H1 (cell line): ENCODE data around the gene TLE2. TPM values are rescaled to one million over a fixed set of nuclear protein-coding genes. Genes with fewer than 3 reads are reported as not detected.

Source experiments
- ASH2L ChIP-seq: fragments of 200-600, 300-600 bp; sonication (generic); IDR thresholded peaks from one replicate; pipeline ENCODE4 v1.7.1; 2017; ENCODE audit warnings: low read length
- BACH1 ChIP-seq: IDR thresholded peaks from 2 replicates; pipeline ENCODE4 v1.6.1; 2012; ENCODE audit warnings: low read length, improper control_type of control experiment
- CEBPB ChIP-seq: IDR thresholded peaks from 2 replicates; pipeline ENCODE4 v1.6.1; 2012; ENCODE audit warnings: low read depth, low read length
- CHD2 ChIP-seq: IDR thresholded peaks from 2 replicates; pipeline ENCODE4 v1.6.1; 2012; ENCODE audit warnings: low read length, improper control_type of control experiment
- CREB1 ChIP-seq: IDR thresholded peaks from 2 replicates; pipeline ENCODE4 v1.6.1; 2012; ENCODE audit warnings: inconsistent platforms
- CTBP2 ChIP-seq: IDR thresholded peaks from 2 replicates; pipeline ENCODE4 v1.7.0; 2011; ENCODE audit warnings: borderline replicate concordance, mild to moderate bottlenecking, moderate library complexity, mixed read lengths, low read length; ENCODE audit not compliant: insufficient read depth, insufficient read length
- EGR1 ChIP-seq: IDR thresholded peaks from 2 replicates; pipeline ENCODE4 v1.6.1; 2011; ENCODE audit warnings: low read depth, low read length, borderline replicate concordance
- FOSL1 ChIP-seq: IDR thresholded peaks from 2 replicates; pipeline ENCODE4 v1.6.1; 2011; ENCODE audit warnings: mild to moderate bottlenecking, low read depth, low read length, moderate library complexity; ENCODE audit not compliant: insufficient read depth
- JUN ChIP-seq: IDR thresholded peaks from 2 replicates; pipeline ENCODE4 v1.6.1; 2011; ENCODE audit warnings: low read depth, mild to moderate bottlenecking, improper control_type of control experiment, low read length
- KDM1A ChIP-seq: fragments of 200-600, 300-600 bp; sonication (generic); IDR thresholded peaks from 2 replicates; pipeline ENCODE4 v1.7.1; 2016; ENCODE audit warnings: mild to moderate bottlenecking, low read length, borderline replicate concordance
- KDM4A ChIP-seq: IDR thresholded peaks from one replicate; pipeline ENCODE4 v1.7.1; 2012; ENCODE audit warnings: low read depth, mild to moderate bottlenecking, moderate library complexity, low read length, inconsistent platforms; ENCODE audit not compliant: severe bottlenecking
- MAFK ChIP-seq: IDR thresholded peaks from 2 replicates; pipeline ENCODE4 v1.6.1; 2012; ENCODE audit warnings: low read depth, mild to moderate bottlenecking, improper control_type of control experiment, low read length
- POLR2A ChIP-seq, 2 experiments: IDR thresholded peaks; 1 replicate in 1 of 2; 2 replicates in 1 of 2; pipeline ENCODE4 v1.6.1; 2011; ENCODE audit warnings: low read depth in 2 of 2, low read length in 2 of 2, mild to moderate bottlenecking in 2 of 2; ENCODE audit errors: control extremely low read depth in 1 of 2
- SIN3A ChIP-seq, 2 experiments: IDR thresholded peaks in 1 of 2; conservative IDR thresholded peaks in 1 of 2; 2 replicates each; pipeline ENCODE4 v1.6.1; 2011 to 2012; ENCODE audit warnings: low read length in 2 of 2, improper control_type of control experiment in 1 of 2, low read depth in 1 of 2, mild to moderate bottlenecking in 1 of 2
- SP1 ChIP-seq: IDR thresholded peaks from 2 replicates; pipeline ENCODE4 v1.6.1; 2011; ENCODE audit warnings: low read depth, low read length
- SP2 ChIP-seq: IDR thresholded peaks from 2 replicates; pipeline ENCODE4 v1.6.1; 2012; ENCODE audit warnings: mild to moderate bottlenecking, low read length, inconsistent platforms
- SP4 ChIP-seq: IDR thresholded peaks from 2 replicates; pipeline ENCODE4 v1.6.1; 2012; ENCODE audit warnings: low read length, inconsistent platforms
- TAF1 ChIP-seq: IDR thresholded peaks from 2 replicates; pipeline ENCODE4 v1.6.1; 2011; ENCODE audit warnings: mild to moderate bottlenecking, low read depth, low read length
- TCF12 ChIP-seq: IDR thresholded peaks from 2 replicates; pipeline ENCODE4 v1.6.1; 2011; ENCODE audit warnings: low read depth, mild to moderate bottlenecking, low read length
- polyA plus RNA-seq, 7 experiments: library from polyadenylated mRNA; depleted of rRNA in 3 of 7; stranded (reverse) in 5 of 7; unstranded in 2 of 7; fragments of >200 nt in 5 of 7; fragments of 200-250 nt in 2 of 7; gene quantifications; 1 replicate in 5 of 7; 2 replicates in 1 of 7; 4 replicates in 1 of 7; pipeline versions ENCODE4 v1.2.1 to v1.2.3, GENCODE V29; 2011 to 2013; ENCODE audit warnings: missing spikeins in 2 of 7, mixed read lengths in 2 of 7
- total RNA-seq: library from RNA; stranded (reverse); fragmentation: NEBNext Ultra II Directional; extraction: Animal tissue kit (Norgen Biotek cat#: 25700); gene quantifications from 2 replicates; pipeline ENCODE4 v1.2.1, GENCODE V29; 2021

The TLE2 gene
- total and polyA plus RNA-seq, 2 of the 8 experiments (the other 6 are each of a cell fraction or from before 2014, with no cell fraction given), result 8.0 to 11.5 TPM

DNA sequence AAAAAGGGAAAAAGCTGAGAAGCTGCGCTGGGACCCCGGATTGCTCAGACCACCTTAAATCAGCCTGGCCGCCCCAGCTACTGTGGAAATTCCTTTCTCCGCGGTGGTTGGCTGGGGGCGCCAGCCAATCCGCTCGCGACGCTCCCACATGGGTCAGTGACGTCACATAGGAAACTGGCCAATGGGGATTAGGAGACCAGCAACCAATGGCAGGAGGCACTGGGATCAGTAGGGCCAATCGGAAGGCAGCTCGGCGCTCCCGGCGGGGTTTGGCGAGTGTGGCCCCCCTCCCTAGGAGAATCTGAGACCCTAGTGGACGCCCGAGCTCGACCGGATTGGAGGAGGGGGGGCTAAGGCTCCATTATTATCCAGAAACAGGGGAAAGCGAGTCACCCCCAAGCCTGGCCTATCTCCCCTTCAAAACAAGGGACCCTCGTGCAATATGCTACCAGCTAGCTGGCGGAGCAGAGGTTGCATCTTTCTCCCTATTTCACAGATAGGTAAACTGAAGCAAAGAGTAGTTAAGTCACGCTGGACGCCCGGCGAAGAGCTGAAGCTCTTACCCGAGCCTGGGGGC, 6.5 kb upstream of the TLE2 start (continued):
- TF ChIP-seq CTBP2 (no peak), TAF1 (peak; percentile 54; the same call in 1 of the 2 replicates), EGR1 (peak; percentile 32; the same call in 1 of the 2 replicates), CHD2 (peak; percentile 83), ASH2L (no peak), TCF12 (no peak), KDM4A (peak; percentile 47), BACH1 (peak; percentile 30), KDM1A (peak; percentile 100), POLR2A (IDR thresholded peaks at IDR 0.05; ENCODE audit: control extremely low read depth in 1 of 2, low read depth in 2 of 2, low read length in 2 of 2) (peak in 1 of 2 experiments; percentile 58; a peak in 2 of 3 replicates), SIN3A (conservative IDR thresholded peaks at IDR 0.05 in 1 of 2, IDR thresholded peaks at IDR 0.05 in 1 of 2; ENCODE audit: low read depth in 1 of 2, low read length in 2 of 2) (no peak), FOSL1 (no peak), JUN (no peak), MAFK (no peak), CEBPB (no peak), SP4 (peak; percentile 75), SP2 (no peak), CREB1 (peak; percentile 91), SP1 (peak; percentile 94)
